SK-N-SH (cell line): ENCODE results near the gene FLT1. TPM values are rescaled to one million over a fixed set of nuclear protein-coding genes. Genes with fewer than 3 reads are reported as not detected.

ENCODE experiments used
- CTCF ChIA-PET: fragments of 300-600, 350-600 bp; formaldehyde crosslinking; extraction: SDS; loops from one replicate; lab custom pipeline; 2021; lab: Yijun Ruan, JAX
- POLR2A ChIA-PET: fragments of 350-600 bp; sonication (Branson Sonifier 250); formaldehyde crosslinking; extraction: SDS; loops from one replicate; lab custom pipeline; 2020; ENCODE audit warnings: antibody characterized with exemption, inconsistent platforms; lab: Yijun Ruan, JAX
- DNase-seq: peaks from one replicate; pipeline ENCODE4 v3.0.0; 2012
- H2AFZ ChIP-seq: fragments of 200-600 bp; sonication (generic); 2 replicates; pipeline ENCODE4 v1.8.1; 2016; ENCODE audit warnings: antibody characterized with exemption, mild to moderate bottlenecking, low read depth
- H3F3A ChIP-seq: fragments of 200-600 bp; sonication (generic); replicated peaks from 2 replicates; pipeline ENCODE3; 2016; ENCODE audit warnings: antibody characterized with exemption, mild to moderate bottlenecking; ENCODE audit not compliant: insufficient read depth
- H3K27ac ChIP-seq, 2 experiments: fragments of 200-500 bp in 1 of 2; fragments of 200-600 bp in 1 of 2; sonication (Bioruptor generic) in 1 of 2; sonication (generic), shearing (Covaris generic) in 1 of 2; 2 replicates each; pipeline versions ENCODE4 v1.5.1 to v1.6.1; 2014 to 2016; ENCODE audit warnings: low read depth in 2 of 2, inconsistent platforms in 1 of 2, low read length in 1 of 2, mild to moderate bottlenecking in 1 of 2, mixed read lengths in 1 of 2
- H3K27me3 ChIP-seq: fragments of 200-600 bp; sonication (generic), shearing (Covaris generic); 2 replicates; pipeline ENCODE4 v1.6.1; 2016; ENCODE audit warnings: mixed run types; ENCODE audit not compliant: insufficient read depth
- H3K36me3 ChIP-seq, 2 experiments: fragments of 200-500 bp in 1 of 2; fragments of 200-600 bp in 1 of 2; sonication (Bioruptor generic) in 1 of 2; sonication (generic) in 1 of 2; replicated peaks in 1 of 2; 2 replicates each; pipeline versions ENCODE3 to v1.5.1; 2014 to 2016; ENCODE audit warnings: low read length in 1 of 2, mild to moderate bottlenecking in 1 of 2; ENCODE audit not compliant: insufficient read depth in 2 of 2, control insufficient read depth in 1 of 2
- H3K4me1 ChIP-seq, 2 experiments: fragments of 200-500 bp in 1 of 2; fragments of 200-600 bp in 1 of 2; sonication (Bioruptor generic) in 1 of 2; sonication (generic), shearing (Covaris generic) in 1 of 2; 2 replicates each; pipeline versions ENCODE4 v1.5.1 to v1.6.1; 2014 to 2016; ENCODE audit warnings: low read depth in 1 of 2, low read length in 1 of 2, mixed run types in 1 of 2; ENCODE audit not compliant: insufficient read depth in 2 of 2, control insufficient read depth in 1 of 2
- H3K4me2 ChIP-seq: fragments of 200-600 bp; sonication (generic), shearing (Covaris generic); 2 replicates; pipeline ENCODE4 v1.6.1; 2017; ENCODE audit warnings: mixed run types
- H3K4me3 ChIP-seq, 2 experiments: fragments of 200-500 bp in 1 of 2; fragments of 200-600 bp in 1 of 2; sonication (Bioruptor generic) in 1 of 2; sonication (generic), shearing (Covaris generic) in 1 of 2; 2 replicates each; pipeline versions ENCODE4 v1.5.1 to v1.8.1; 2014 to 2016; ENCODE audit warnings: low read depth in 2 of 2, inconsistent platforms in 1 of 2, low read length in 1 of 2, mild to moderate bottlenecking in 1 of 2, mixed read lengths in 1 of 2, moderate library complexity in 1 of 2
- H3K79me2 ChIP-seq: fragments of 200-600 bp; sonication (generic); 2 replicates; pipeline ENCODE4 v1.8.1; 2017; ENCODE audit warnings: mild to moderate bottlenecking; ENCODE audit not compliant: insufficient read depth
- H3K9ac ChIP-seq: fragments of 200-600 bp; sonication (generic); 2 replicates; pipeline ENCODE4 v1.6.1; 2017; ENCODE audit warnings: mixed run types
- H3K9me2 ChIP-seq: fragments of 200-600 bp; sonication (generic); 2 replicates; pipeline ENCODE4 v1.6.1; 2017; ENCODE audit warnings: mixed run types
- H3K9me3 ChIP-seq: fragments of 200-600 bp; sonication (generic); 2 replicates; pipeline ENCODE4 v1.6.1; 2017; ENCODE audit warnings: mixed run types, mild to moderate bottlenecking, moderate library complexity
- H4K20me1 ChIP-seq: fragments of 200-600 bp; sonication (generic); 2 replicates; pipeline ENCODE4 v1.6.1; 2017; ENCODE audit warnings: mild to moderate bottlenecking, mixed run types; ENCODE audit not compliant: insufficient read depth
- CHD2 ChIP-seq: fragments of 150-350 bp; IDR thresholded peaks from 2 replicates; pipeline ENCODE4 v1.6.1; 2018; ENCODE audit warnings: low read length; ENCODE audit not compliant: partially characterized antibody
- CTCF ChIP-seq: fragments of 200-600 bp; sonication (generic); IDR thresholded peaks from 2 replicates; pipeline ENCODE4 v1.6.1; 2017; ENCODE audit warnings: antibody characterized with exemption, mild to moderate bottlenecking, moderate library complexity
- EZH2phosphoT487 ChIP-seq: fragments of 200-600 bp; sonication (generic); IDR thresholded peaks from 2 replicates; pipeline ENCODE4 v1.6.1; 2017; ENCODE audit warnings: low read depth, mixed run types, mild to moderate bottlenecking, antibody characterized with exemption, moderate library complexity, borderline replicate concordance
- FOXJ3 ChIP-seq: sonication (generic); formaldehyde crosslinking; IDR thresholded peaks from 2 replicates; pipeline ENCODE4 v1.5.1; 2020; ENCODE audit warnings: mild to moderate bottlenecking, missing genetic modification reagents
- FOXM1 ChIP-seq: IDR thresholded peaks from 2 replicates; pipeline ENCODE4 v1.4.0; 2012; ENCODE audit warnings: low read depth, mild to moderate bottlenecking
- GABPA ChIP-seq: IDR thresholded peaks from 2 replicates; pipeline ENCODE4 v1.4.0; 2012; ENCODE audit warnings: low read depth, mild to moderate bottlenecking
- MAX ChIP-seq: IDR thresholded peaks from 2 replicates; pipeline ENCODE4 v1.4.0; 2012; ENCODE audit warnings: low read depth
- MXI1 ChIP-seq: IDR thresholded peaks from 2 replicates; pipeline ENCODE4 v1.6.1; 2012; ENCODE audit warnings: mild to moderate bottlenecking, low read depth, low read length, improper control_type of control experiment
- NRF1 ChIP-seq: IDR thresholded peaks from 2 replicates; pipeline ENCODE4 v1.6.1; 2012; ENCODE audit warnings: low read depth, mild to moderate bottlenecking, low read length
- PBX3 ChIP-seq: IDR thresholded peaks from 2 replicates; pipeline ENCODE4; 2012
- POLR2AphosphoS5 ChIP-seq: IDR thresholded peaks from 2 replicates; pipeline ENCODE4 v1.6.1; 2012; ENCODE audit warnings: low read depth, low read length
- RFX5 ChIP-seq: IDR thresholded peaks from 2 replicates; pipeline ENCODE4 v1.6.1; 2012; ENCODE audit warnings: mild to moderate bottlenecking, improper control_type of control experiment, low read length
- RXRA ChIP-seq: IDR thresholded peaks from 2 replicates; pipeline ENCODE4 v1.4.0; 2012; ENCODE audit warnings: low read depth, mild to moderate bottlenecking, borderline replicate concordance
- TCF12 ChIP-seq: IDR thresholded peaks from 2 replicates; pipeline ENCODE4 v1.4.0; 2012
- USF2 ChIP-seq: fragments of 150-350 bp; IDR thresholded peaks from 2 replicates; pipeline ENCODE4 v1.6.1; 2017; ENCODE audit warnings: antibody characterized with exemption, low read length, low read depth, borderline replicate concordance
- YY1 ChIP-seq: IDR thresholded peaks from 2 replicates; pipeline ENCODE4 v1.4.0; 2012; ENCODE audit warnings: low read depth, mild to moderate bottlenecking
- WGBS: methylation state at CpG from one replicate; pipeline ENCODE4 v1.1.6; 2017; ENCODE audit warnings: low lambda C conversion rate; 5-methylcytosine and 5-hydroxymethylcytosine counted together
- polyA plus RNA-seq, 3 experiments: library from polyadenylated mRNA; depleted of rRNA; stranded (reverse); fragments of >200 nt; gene quantifications; 2 replicates each; pipeline ENCODE4 v1.2.3, GENCODE V29; 2012

The FLT1 gene
- polyA plus RNA-seq, 1 of the 3 experiments (the other 2 are of a cell fraction): 0.20 TPM

GRCh38 chr13:28353679-28354078 is 141.2 kb downstream of the FLT1 start:
- no peaks in the 10 kb centered on the region for H3K27me3 ChIP-seq
- no peaks in the 10 kb centered on the region for H3K9me3 ChIP-seq
- TF ChIP-seq TCF12: no peak
- no peak for TF ChIP-seq FOXM1
- TF ChIP-seq MAX: no peak
- TF ChIP-seq NRF1: no peak
- TF ChIP-seq FOXJ3: no peak
- no peak for TF ChIP-seq YY1
- TF ChIP-seq CHD2: no peak
- TF ChIP-seq MXI1: no peak
- TF ChIP-seq GABPA: no peak
- no peak for TF ChIP-seq RXRA
- TF ChIP-seq PBX3: no peak
- no peak for TF ChIP-seq RFX5
- TF ChIP-seq POLR2AphosphoS5: no peak
- no peak for TF ChIP-seq CTCF
- TF ChIP-seq EZH2phosphoT487: no peak
- no peak for TF ChIP-seq USF2
- TF ChIP-seq, all 33 proteins: peak for 0
- Histone ChIP-seq H3K27ac (no peak overlapping the region), H3K9ac (no peak overlapping the region), H3K4me2 (no peak overlapping the region), H3K36me3 (no peaks in the 10 kb centered on the region), H4K20me1 (no peaks in the 10 kb centered on the region), H3K9me2 (no peaks in the 10 kb centered on the region), H2AFZ (no peak overlapping the region), H3K4me3 (no peak overlapping the region), H3K4me1 (peaks cover 0 to 13% of the 10 kb centered on the region in 2 experiments; a peak in 2 of 4 replicates), H3K79me2 (no peaks in the 10 kb centered on the region), H3F3A (no peaks in the 10 kb centered on the region)
- CTCF ChIA-PET: interaction anchor here (1.2 to 1.3 kb wide), 2 partner anchors 8 to 30 kb away, joined by 4 to 6 read pairs; no protein-coding TSS in a partner anchor
- DNase-seq: no peak
- POLR2A ChIA-PET: no interaction called here
- 69% methylated on average over 4 of the region's 4 CpGs for WGBS
